IPS-NIHi7 (cell line): ENCODE data around the gene SMIM9.
A peak's percentile ranks its signal among the peaks of the same experiment; 100 is the strongest.

Source experiments
- DNase-seq: peaks from one replicate; pipeline ENCODE4 v3.0.0; 2012; ENCODE audit warnings: mixed read lengths; ENCODE audit errors: extremely low spot score

The SMIM9 gene

DNA sequence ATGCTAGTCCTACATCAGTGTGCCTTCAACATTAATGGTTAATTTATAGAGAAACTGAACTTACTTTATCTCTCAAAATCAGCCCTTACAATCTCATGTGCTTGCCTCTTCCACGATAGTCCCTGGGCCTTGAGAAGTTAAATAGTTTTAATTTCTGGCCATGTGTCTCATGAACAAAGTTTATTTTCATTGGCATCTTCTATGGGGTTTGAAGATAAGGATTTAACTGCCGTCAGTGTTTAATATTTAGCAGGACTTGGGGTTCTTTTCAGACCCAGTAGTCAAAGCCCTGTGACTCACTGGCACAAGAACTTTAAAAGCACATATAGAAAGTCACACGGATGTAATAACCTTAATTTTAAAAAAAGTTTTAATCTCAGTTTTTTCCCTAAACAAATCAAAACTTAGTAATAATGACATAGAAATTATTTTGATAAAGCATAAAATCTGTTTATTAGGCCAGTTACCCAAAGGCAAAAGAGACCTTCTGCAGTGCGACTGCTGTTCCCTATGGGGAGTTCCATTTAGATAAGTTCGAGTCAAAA lies 19.1 kb downstream of the SMIM9 start:
- no peak for DNase-seq

DNA sequence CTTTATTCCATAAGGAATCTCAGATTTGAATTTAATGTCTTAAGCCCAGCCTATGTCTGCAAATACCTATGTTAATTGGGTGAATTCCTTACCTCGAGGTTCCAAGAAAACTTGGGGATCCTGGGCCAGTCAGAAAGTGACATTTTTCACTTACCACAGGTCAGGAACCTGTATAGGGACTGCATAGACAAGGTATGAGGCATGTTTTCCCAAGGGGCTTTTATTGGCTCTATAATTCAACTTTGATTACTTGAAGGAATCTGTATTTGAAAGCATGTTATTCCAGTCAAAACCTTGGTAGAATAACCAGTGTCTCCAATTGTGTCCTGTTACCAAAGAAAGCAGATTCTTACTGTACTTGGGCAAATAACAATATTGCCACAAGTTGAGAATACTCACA lies 20.7 kb downstream of the SMIM9 start:
- no peak for DNase-seq

DNA sequence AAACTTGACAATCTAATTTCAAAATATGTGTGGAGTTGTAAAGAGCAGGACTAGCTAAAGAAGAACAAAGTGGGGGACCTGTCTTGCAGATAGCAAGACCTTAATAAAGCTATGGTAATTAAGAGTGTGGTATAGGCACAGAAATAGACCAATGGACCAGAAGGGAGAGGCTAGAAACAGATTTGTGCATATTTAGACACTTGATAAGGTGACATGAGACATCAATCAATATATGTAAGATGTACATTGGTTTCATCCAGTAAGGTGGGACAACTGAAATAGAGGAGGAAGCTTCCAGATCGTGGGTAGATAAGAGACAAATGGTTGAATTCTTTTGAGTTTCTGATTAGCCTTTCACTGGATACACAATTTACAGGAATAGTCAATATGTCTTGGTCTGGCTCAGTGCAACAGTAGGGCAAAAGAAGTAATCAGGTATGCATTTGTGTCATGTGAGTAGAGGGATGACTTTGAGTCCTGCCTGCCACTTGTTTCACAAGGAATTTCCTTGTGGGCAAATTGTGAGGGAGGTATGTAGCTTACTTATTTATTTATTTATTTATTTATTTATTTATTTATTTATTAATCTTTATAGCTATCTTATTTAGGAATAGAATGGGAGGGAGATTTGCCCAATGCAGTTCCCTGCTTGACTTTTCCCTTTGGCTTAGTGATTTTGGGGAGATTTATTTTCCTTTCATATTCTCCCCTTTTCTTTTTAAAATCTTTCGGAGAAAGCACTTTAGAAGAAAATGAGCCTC lies 21.9 kb downstream of the SMIM9 start:
- no peak for DNase-seq

DNA sequence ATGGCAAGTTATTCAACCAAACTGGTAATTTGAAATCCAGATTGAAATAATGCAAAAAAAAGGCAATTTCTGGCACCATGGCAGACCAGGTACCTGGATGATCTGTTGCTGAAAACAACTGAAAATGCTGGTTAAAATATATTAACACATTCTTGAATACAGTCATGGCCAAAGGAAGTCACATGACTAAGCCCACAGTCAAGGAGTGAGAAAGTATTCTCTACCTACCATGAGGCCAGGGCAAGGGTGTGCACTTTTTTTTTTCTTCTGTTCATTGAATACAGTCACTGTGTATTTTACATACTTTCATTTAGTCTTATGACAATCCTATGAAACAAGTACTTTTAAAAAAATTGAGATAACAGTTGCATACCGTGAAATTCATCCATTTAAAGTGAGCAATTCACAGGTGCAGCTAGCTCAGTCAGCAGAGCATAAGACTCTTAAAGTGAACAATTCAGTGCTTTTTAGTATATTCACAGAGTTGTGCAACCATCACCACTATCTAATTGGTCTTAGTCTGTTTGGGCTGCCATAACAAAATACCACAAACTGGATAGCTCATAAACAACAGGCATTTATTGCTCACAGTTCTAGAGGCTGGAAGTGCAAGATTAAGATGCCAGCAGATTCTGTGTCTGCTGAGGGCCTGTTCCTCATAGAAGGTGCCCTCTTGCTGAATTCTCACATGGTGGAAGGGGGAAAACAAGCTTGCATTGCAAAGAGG lies 24.4 kb downstream of the SMIM9 start:
- no peak for DNase-seq

DNA sequence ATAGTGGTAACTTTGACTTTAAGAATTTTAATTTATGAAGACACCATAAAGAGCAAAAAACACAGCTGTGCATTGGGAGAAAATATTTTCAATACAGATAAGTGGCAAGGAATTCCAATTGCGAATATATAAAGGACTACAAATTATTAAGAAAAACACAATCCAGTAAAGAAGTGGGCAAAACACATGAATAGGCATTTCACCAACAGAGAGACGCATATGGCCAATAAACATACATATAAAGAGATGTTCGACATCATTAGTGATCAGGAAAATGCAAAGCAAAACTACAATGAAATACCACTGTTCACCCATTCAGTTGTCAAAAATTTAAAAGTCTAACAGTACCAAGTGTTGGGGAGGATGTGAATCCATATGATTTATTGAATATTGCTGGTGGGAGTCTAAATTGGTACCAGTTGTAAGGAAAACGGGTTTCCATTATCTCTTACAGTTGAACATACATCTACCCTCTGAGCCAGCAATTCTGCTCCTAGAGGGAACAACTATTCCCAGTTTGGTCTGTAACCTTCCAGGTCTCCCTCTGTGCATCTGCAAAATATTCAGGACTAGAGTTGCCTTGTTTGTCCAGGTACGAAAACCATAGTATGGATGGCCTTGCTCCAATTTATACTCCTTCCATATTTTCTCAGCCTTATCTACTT lies 27.5 kb downstream of the SMIM9 start:
- no peak for DNase-seq

DNA sequence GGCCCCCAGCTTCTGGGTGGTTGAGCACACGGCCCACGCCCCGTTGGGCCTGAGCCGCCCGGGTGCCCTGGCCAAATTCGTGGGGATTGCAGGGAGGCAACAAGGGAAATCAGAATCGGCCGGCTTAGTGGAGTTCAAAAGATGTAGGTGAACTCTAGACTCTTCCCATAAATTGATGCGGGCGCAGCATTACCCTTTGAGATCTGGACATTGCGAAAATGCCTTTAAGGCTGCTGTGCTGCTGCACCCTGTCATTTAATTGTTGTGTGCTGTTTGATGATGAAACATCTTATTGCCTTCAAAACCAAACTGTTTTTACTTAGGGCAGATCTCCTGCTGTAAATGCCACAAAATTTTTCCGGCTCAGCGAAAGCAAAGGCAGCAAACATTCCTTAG lies 28.8 kb downstream of the SMIM9 start:
- DNase-seq: no peak

DNA sequence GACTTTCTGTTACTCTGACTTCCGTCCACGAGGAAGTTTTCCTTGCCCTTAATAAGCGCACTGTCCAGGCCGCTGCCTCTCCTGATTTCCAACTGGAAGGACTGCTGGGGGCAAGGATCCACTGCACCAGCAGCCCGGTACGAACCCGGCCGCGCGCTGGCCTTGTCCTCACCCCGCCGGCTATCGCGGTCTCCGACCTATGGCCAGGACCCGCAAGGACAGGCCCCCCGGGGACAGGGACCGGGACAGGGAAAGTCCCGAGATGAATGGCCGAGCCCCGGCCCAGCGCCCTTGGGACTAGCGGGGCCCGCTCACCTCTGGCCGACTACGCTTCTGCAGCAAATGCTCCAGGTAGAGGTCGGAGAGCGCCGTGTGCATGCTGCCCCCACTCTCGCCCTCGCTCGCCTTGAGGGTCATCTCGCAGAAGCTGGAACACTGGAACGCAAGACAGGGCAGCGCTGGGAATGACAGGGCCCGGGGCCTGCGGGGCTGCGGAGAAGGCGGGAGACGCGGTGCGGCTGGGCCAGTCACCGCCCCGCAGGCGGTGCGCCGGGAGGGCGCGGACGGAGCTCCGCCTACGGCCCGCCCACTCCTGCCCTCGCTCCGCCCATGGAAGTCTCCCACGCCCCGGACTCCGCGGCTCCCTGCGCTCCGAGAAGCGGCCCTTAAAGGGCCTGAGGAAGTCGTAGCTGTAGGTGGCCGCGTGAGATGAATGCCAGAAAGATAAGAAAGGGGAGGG lies 29.3 kb downstream of the SMIM9 start, which contains the start of gene MPP1:
MPP1 (minus strand) TSS at position 529 of the 739 bp plus-strand sequence; CDS start at position 417, 112 bp downstream.
- DNase-seq: peak; percentile 80

DNA sequence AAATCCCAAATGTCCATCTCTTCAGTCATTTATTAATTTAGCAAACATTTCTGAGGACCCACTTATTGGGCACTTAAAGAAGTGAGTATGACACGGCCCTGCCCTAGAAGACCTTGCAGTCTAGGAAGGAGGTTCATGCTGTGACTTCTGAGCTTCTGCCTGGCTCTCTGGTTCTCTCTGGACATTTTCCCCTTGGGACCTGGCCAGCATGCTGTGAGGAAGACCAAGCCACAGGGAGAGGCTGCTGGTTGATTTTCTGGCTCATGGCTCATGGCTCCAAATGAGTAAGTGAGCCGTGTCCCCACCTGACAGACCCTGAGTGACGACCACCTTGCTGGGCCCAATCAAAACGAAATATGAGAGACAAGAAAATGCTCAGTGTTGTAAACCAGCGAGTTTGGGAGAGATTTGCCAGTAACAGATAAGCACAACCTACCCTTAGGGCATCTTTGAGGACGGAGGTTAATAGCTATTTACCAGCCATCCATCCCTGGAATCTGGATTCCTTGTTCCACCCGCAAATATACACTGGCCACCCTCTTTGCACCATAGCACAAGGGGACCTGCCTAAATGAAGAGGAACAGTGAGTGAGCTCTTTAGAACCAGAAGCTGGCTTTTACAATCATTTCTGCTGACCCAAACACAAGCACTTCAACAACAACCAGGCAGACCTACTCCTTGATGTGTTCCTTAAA lies 30.1 kb downstream of the SMIM9 start:
- DNase-seq: no peak

DNA sequence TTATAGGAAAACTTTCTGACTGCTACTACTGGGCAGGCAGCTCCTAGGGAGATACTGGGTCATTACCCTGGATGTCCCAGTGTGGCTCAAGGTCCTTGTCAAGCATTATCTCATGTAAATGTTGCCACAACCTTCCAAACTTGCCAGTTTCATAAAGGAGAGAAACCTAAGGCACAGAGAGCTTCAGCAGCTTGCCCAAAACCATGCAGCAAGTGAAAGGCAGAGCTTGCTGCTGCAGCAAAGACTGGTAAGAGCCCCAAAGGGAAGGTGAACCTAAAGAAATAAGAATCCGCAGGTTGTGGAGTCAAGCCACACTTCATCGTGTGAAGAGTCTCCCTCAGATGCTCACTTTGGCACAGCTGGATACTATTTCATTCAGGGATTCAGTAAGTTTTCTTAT lies 31.5 kb downstream of the SMIM9 start:
- DNase-seq: no peak

DNA sequence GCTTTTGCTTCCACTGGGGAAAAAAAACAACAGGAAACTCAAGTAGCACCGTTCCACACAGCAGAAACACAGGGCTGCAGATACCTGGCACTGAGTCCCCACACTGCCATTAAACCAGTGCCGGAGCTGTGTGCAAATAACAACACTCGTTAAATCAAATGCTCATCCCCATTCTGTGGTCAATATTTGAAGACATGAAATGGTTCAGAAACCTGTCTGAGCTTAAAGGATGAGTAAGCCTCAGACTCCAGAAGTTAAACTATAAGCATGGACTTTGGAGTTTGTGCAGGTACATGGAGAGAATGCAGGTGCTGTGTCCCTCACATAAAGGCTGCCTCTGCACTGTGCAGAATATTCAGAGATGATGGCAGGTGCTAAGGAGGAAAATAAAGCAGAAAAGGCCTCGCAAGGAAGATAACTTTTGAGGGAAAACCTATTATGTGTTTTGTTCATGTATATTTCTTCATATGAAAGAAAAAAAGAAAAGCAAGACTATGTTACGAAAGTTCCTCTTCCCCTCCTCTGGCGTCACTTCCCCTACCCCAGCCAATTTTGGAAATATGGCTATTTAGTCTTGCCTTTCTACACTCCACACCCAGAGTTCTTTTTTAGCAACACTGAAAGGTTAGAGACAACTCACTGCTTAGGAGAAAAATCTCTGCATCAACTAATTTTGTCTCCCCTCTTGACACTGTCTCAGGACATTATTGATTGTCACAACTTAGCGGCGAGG lies 33.8 kb downstream of the SMIM9 start:
- DNase-seq: no peak

DNA sequence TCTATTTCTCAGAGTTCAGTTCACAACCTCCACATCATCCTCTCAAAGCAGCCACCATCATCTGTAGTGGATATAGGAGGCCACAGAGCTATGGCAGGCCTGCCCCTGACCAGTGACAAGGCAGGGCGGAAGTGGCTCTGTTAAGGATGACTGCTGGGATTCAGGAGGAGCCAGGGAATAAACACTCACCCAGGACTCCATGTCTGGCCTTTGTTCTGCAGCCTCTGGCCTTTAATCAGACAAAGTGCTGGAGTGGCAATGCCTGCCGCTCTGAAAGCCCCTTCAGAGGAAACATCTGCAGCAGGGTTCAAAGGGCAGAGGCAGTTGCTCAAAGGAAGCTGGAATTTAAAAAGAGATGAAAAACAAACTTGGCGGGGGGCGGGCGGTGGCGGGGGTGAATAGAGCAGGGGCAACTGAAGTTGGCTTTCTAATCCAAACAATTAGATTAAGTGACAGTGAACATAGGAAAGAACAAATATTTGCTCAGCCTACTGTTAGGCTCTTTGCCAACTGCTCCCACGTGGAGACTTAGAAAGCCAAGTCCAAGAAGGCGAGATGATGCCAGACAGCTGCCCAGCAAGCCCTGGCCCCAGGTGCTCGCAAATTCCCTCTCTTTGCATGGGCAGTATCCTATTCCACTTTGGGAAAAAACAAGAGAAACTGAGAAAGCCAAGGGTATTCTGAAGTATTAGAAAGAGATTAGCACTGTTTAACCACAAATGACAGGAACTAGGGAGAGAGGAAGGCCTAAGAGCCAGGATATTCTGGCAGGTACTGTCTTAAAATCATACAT lies 34.7 kb downstream of the SMIM9 start:
- no peak for DNase-seq

DNA sequence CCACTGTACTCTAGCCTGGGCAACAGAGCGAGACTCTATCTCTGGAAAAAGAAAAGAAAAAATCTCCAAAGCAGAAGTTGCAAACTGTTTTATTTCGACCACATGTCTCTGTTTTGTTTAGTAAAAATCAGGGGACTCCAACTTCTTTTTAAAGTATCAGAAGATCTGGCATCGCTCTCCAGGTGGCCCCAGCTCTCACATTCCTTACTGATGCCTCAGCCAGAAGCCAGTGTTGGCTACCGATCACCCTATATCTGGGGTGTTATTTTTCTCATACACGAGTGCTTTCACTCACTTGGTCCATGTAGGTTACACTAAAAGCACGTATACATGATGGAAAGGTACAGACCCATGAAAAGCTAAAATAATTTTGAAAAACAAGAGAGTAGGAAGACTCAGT lies 37.5 kb downstream of the SMIM9 start:
- DNase-seq: no peak

DNA sequence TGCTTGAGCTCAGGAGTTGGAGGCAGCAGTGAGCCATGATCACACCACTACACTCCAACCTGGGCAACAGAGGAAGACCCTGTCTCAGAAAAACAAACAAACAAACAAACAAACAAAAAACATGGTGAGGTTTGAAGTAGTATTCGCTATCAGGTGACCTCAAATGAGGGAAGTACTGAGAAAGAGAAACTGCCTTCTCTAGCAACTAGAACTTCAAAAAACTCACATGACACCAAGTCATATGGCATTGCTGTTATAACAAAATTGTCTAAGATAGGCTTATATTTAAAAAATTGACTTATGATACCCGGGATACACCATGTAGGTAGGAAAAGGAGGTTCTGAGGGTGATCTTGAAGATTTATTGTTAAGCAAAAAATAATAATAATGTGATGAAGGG lies 39.4 kb downstream of the SMIM9 start:
- no peak for DNase-seq

DNA sequence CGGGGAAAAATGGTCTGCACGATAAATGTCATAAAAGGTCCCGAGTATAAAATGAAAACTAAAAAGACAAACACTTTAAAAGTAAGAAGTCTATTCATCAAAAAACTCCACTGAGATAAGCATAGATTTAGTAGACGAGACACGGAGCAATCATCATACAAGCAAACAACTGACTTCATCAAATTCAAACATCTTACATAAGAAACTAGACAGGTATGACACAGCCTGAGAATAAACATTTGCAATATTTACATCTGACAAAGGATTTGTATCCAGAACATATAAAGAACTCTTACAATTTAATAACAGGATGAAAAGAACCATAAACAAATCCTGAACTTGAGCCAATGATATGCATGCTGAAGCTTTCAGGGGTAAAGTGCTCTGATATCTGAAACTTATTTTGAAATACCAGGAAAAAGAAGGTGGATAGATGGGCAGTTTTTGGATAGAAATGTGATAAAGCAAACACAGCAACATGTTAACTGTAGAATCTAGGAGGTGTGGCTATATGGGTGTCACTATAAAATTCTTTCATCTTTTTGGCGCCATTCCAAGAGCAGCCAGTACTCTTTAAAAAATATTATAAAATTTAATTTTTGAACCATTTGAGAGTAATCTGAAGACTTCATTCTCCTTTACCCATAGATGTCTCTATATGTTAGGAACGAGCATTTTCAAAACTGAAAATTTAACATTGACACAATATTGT lies 41.2 kb downstream of the SMIM9 start:
- DNase-seq: no peak

DNA sequence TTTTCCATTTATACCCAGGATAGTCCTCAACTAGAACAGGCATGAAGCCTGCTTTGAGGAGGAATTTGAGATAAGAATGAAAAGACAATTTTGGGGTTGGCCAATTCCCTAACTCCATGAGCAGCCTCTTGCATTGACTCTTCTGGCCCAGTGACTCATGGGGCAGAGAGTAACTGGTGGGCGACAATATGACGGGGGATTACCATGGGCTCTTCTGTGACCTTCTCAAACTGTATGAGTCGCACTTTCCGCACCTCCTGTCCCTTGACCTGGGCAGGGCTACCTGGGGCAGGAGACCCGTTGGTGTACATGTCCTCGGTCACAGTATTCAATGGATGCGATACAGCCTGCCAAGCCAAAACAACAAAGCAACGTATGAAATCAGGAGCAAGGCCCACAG lies 42.5 kb downstream of the SMIM9 start:
- DNase-seq: no peak

DNA sequence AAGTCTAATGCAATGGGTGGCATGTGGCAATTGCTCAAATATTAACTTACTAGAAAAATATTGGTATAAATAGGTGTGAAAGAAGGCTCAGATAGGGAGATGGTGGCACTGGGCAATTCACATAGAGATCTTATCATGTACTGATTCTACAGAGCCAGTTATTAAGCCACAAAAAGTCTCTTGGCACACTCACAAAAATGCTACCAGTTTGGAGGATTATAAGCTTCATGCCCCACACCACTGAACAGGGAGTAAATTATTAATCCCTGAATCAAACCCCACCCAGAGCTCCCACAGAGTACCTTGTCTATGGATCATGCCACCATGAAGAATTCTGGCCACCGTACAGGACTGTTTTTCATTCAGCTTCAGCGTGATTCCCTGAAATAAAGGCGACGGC lies 43.0 kb downstream of the SMIM9 start:
- DNase-seq: no peak

DNA sequence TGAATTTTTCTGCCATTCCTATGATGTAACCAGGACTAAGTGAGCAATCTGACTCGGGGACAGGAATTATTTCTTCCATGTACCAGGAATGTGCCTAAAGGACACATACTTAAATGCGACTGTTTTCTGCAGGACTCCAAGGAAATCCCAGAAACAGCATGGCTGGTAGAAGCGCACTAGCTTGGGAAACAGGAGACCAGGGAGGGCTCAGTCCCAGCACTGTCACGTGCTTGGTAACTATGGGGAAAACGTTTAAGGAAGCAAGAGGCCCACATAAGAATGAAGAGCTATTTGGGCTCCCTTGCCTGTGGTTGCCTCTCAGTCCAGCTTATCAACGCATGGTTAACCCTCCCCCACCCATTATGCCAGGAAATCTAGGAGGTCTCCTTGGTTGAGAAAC lies 48.7 kb downstream of the SMIM9 start:
- no peak for DNase-seq

DNA sequence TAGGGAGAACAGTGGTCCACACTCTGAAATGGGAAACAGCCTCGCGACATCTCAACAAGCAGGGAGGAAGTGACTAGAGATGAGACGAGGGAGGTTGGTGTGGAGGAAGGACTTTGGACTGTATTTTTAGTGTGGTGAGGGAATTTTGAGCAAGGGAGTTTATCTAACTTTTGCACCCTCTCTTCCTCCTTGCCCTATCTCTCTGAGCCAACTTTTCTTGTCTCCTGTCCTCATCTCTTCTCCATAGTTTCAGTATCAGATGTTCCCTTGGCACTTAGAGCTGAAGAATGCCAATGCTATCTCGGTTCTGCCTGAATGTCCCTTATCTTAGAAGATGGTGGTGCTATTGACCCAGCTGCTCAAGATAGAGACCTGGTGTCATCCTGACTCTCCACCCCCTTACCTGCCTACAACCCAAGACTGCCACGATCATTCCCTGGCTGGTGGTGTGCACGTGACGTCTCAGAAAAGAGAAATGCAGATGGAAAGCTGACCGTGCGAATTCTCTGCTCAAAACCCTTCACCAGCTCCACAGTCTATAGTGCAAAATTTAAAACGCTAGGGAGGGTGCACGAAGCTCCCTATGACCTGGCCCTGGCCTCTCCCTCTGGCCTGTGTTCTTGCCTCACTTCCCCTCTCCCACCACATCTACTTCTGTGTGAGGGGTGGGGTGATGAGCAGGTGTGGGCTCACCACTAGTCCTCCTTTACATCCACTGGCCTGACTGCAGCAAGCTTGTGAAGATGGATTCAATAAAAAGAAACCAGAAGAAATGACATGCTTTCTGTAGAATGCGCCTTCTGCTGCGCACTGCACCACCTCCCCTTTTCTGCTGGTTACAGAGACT lies 50.1 kb downstream of the SMIM9 start:
- no peak for DNase-seq
